Keratinocyte (primary cell): ENCODE measurements around the gene UGGT2. TPM values are rescaled to one million over a fixed set of nuclear protein-coding genes. Genes with fewer than 3 reads are reported as not detected.
"Not testable (repeated sequence)": the region's sequence is repeated elsewhere in the genome, so short reads cannot be mapped to it uniquely, and the experiment has no call there.

ENCODE experiments used
- DNase-seq: peaks from one replicate; pipeline ENCODE4 v3.0.0-alpha.2; 2011; ENCODE audit warnings: low read depth, missing footprints, low spot score
- FAIRE-seq: peaks from 2 replicates; lab custom pipeline; 2011; peaks lifted over from hg19 to GRCh38; lab: Jason Lieb, UNC
- H2AFZ ChIP-seq: 2 replicates; pipeline ENCODE4 v1.6.0; 2012; ENCODE audit warnings: low read length, control low read depth, inconsistent platforms; ENCODE audit not compliant: control insufficient read depth
- H3K27ac ChIP-seq: 2 replicates; pipeline ENCODE4 v1.5.1; 2011; ENCODE audit warnings: low read length; ENCODE audit not compliant: control insufficient read depth, insufficient read depth
- H3K27me3 ChIP-seq: 3 replicates; pipeline ENCODE4 v1.6.0; 2011; ENCODE audit warnings: low read length; ENCODE audit not compliant: control insufficient read depth, insufficient read depth; ENCODE audit errors: extremely low read depth
- H3K36me3 ChIP-seq, 2 experiments: 2 replicates in 1 of 2; 3 replicates in 1 of 2; pipeline ENCODE4 v1.5.1; 2011; ENCODE audit warnings: low read length in 2 of 2, mild to moderate bottlenecking in 1 of 2; ENCODE audit not compliant: control insufficient read depth in 2 of 2, insufficient read depth in 2 of 2; ENCODE audit errors: extremely low read depth in 1 of 2
- H3K4me1 ChIP-seq: 3 replicates; pipeline ENCODE4 v1.5.1; 2011; ENCODE audit warnings: low read length; ENCODE audit not compliant: control insufficient read depth, insufficient read depth; ENCODE audit errors: extremely low read depth
- H3K4me2 ChIP-seq: 3 replicates; pipeline ENCODE4 v1.6.0; 2011; ENCODE audit warnings: low read depth, low read length; ENCODE audit not compliant: control insufficient read depth, insufficient read depth; ENCODE audit errors: extremely low read depth
- H3K4me3 ChIP-seq, 3 experiments: fragments of 200-600 bp in 1 of 3; sonication (generic) in 1 of 3; 2 replicates in 2 of 3; 3 replicates in 1 of 3; pipeline ENCODE4 v1.5.1; 2011 to 2016; ENCODE audit warnings: low read length in 3 of 3, mild to moderate bottlenecking in 3 of 3, control low read depth in 2 of 3, inconsistent platforms in 1 of 3, low read depth in 1 of 3, mixed read lengths in 1 of 3, mixed run types in 1 of 3, moderate library complexity in 1 of 3; ENCODE audit not compliant: control insufficient read depth in 2 of 3, insufficient read depth in 2 of 3; ENCODE audit errors: extremely low read depth in 1 of 3
- H3K79me2 ChIP-seq: 2 replicates; pipeline ENCODE4 v1.6.0; 2012; ENCODE audit warnings: low read length; ENCODE audit not compliant: control insufficient read depth, insufficient read depth
- H3K9ac ChIP-seq: 3 replicates; pipeline ENCODE4 v1.6.0; 2011; ENCODE audit warnings: low read length; ENCODE audit not compliant: control insufficient read depth, insufficient read depth; ENCODE audit errors: extremely low read depth
- H3K9me1 ChIP-seq: 3 replicates; pipeline ENCODE4 v1.6.0; 2011; ENCODE audit warnings: low read length; ENCODE audit not compliant: control insufficient read depth, insufficient read depth; ENCODE audit errors: extremely low read depth
- H3K9me3 ChIP-seq: 2 replicates; pipeline ENCODE4 v1.5.1; 2012; ENCODE audit warnings: low read depth, low read length; ENCODE audit not compliant: control insufficient read depth
- H4K20me1 ChIP-seq: 3 replicates; pipeline ENCODE4 v1.6.0; 2011; ENCODE audit warnings: low read length; ENCODE audit not compliant: control insufficient read depth, insufficient read depth; ENCODE audit errors: extremely low read depth
- CTCF ChIP-seq, 3 experiments: IDR thresholded peaks in 1 of 3; conservative IDR thresholded peaks in 1 of 3; optimal IDR thresholded peaks in 1 of 3; 2 replicates in 2 of 3; 3 replicates in 1 of 3; pipeline versions ENCODE3 to v1.5.1; 2011; ENCODE audit warnings: low read length in 3 of 3, mild to moderate bottlenecking in 3 of 3, moderate library complexity in 2 of 3, control low read depth in 1 of 3, inconsistent platforms in 1 of 3; ENCODE audit not compliant: insufficient read depth in 2 of 3; ENCODE audit errors: extremely low read depth in 1 of 3
- EZH2 ChIP-seq: IDR thresholded peaks from one replicate; pipeline ENCODE4 v1.6.1; 2012; ENCODE audit warnings: inconsistent platforms, mild to moderate bottlenecking, low read length, moderate library complexity
- dilution Hi-C: fragments of 300-500 bp; cut with MboI; formaldehyde crosslinking; loops from one replicate; pipeline ENCODE4 v1.7.0; 2020; ENCODE audit warnings: low sequenced_read_pairs; ENCODE audit not compliant: extremely low pct_ligation_motif_present
- polyA plus RNA-seq, 5 experiments: library from polyadenylated mRNA; depleted of rRNA in 3 of 5; stranded (reverse) in 3 of 5; stranded (forward) in 1 of 5; unstranded in 1 of 5; fragments of >200 nt; gene quantifications; 1 replicate in 1 of 5; 2 replicates in 3 of 5; 3 replicates in 1 of 5; pipeline versions ENCODE4 v1.2.1 to v1.2.3, GENCODE V29; 2011 to 2012; ENCODE audit warnings: missing spikeins in 2 of 5, low read depth in 1 of 5, low replicate concordance in 1 of 5

The UGGT2 gene
- polyA plus RNA-seq, 1 donor (not counting 4 experiments of a cell fraction or from before 2014, with no cell fraction given), result 12.5 TPM

- H3K27me3 ChIP-seq, H3K9me1 ChIP-seq, dilution Hi-C loops, H2AFZ ChIP-seq, H3K4me1 ChIP-seq, H3K36me3 ChIP-seq, H3K27ac ChIP-seq, FAIRE-seq, H3K9ac ChIP-seq, H3K4me2 ChIP-seq, H4K20me1 ChIP-seq, H3K4me3 ChIP-seq, DNase-seq, H3K9me3 ChIP-seq: not testable (repeated sequence)
- H3K79me2 ChIP-seq, result peaks cover 31% of the 10 kb centered on the region
Measured at GRCh38 chr13:96050955-96051354, 2.2 kb downstream of the UGGT2 start.

GRCh38 chr13:96046449-96047126 is 6.6 kb downstream of the UGGT2 start:
- H3K4me2 ChIP-seq, DNase-seq, H3K9me3 ChIP-seq, H3K9me1 ChIP-seq, dilution Hi-C loops, H3K9ac ChIP-seq, H3K27me3 ChIP-seq, H2AFZ ChIP-seq, FAIRE-seq, H3K4me3 ChIP-seq, H4K20me1 ChIP-seq, H3K36me3 ChIP-seq, H3K27ac ChIP-seq, H3K4me1 ChIP-seq: not testable (repeated sequence)
- peaks cover 48% of the 10 kb centered on the region for H3K79me2 ChIP-seq

DNA sequence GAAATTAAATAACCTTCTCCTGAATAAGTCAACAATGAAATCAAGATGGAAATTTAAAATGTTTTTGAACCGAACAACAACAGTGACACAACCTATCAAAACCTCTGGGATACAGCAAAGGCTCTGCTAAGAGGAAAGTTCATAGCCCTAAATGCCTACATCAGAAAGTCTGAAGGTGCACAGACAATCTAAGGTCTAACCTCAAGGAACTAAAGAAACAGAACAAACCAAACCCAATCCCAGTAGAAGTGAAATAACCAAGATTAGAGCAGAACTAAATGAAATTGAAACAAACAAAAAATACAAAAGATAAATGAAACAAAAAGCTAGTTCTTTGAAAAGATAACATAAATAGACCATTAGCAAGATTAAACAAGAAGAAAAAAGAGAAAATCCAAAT is 9.0 kb downstream of the UGGT2 start:
- dilution Hi-C loops, result no loop called here
- DNase-seq (no peak), FAIRE-seq (no peak)
- Histone ChIP-seq H3K4me3 (no peak overlapping the region), H3K79me2 (peaks cover 49% of the 10 kb centered on the region), H4K20me1 (no peaks in the 10 kb centered on the region), H3K4me2 (no peak overlapping the region), H3K36me3 (no peaks in the 10 kb centered on the region), H3K4me1 (no peaks in the 10 kb centered on the region), H3K27ac (no peak overlapping the region), H3K9me1 (no peaks in the 10 kb centered on the region), H3K9me3 (peaks cover 2% of the 10 kb centered on the region), H3K27me3 (no peaks in the 10 kb centered on the region), H2AFZ (no peak overlapping the region), H3K9ac (no peak overlapping the region)
- TF ChIP-seq CTCF (optimal IDR thresholded peaks at IDR 0.05 in 1 of 3, IDR thresholded peaks at IDR 0.05 in 1 of 3, conservative IDR thresholded peaks at IDR 0.05 in 1 of 3; ENCODE audit: extremely low read depth in 1 of 3, insufficient read depth in 2 of 3, low read length in 3 of 3) (no peak), EZH2 (no peak)
